ENCODE results near the gene COX6A2. TPM values are rescaled to one million over a fixed set of nuclear protein-coding genes. Genes with fewer than 3 reads are reported as not detected.

Gene COX6A2
- total RNA-seq, 2 experiments from 2014 or later: not detected

DNA sequence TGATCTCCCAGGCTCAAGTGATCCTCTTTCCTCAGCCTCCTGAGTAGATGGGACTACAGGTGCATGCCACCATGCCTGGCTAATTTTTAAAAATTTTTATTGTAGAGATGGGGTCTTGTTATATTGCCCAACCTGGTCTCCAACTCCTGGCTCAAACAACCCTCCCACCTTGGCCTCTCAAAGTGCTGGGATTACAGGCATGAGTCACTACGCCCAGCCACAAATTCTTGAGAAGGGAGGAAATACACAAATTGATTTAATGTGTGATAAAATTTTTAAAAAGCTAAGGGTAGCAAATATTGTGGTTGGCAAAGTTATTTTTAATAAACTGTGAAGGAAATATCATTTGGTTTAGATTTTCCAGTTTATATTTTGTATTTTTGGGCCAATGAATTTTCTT is 25.5 kb downstream of the COX6A2 start:
- peaks cover 11% of the 10 kb centered on the region for H3K4me1 ChIP-seq (ENCODE audit: insufficient read depth, low read length)
- DNase-seq: no peak
- peaks cover 2% of the 10 kb centered on the region for H3K9me3 Mint-ChIP-seq
- intact Hi-C loops (cut with DNase I, micrococcal nuclease): loop anchor here in 1 of 2 experiments (10.0 kb wide), 1 partner anchor 158 kb away; no protein-coding TSS in a partner anchor
- H3K27ac Mint-ChIP-seq: no peak overlapping the region
- no peaks in the 10 kb centered on the region for H3K36me3 Mint-ChIP-seq (ENCODE audit: low read depth)
- ATAC-seq (ENCODE audit: poor library complexity): no peak
- POLR2A ChIA-PET: no interaction called here
- peaks cover 0 to 14% of the 10 kb centered on the region in 2 experiments for H3K9me3 ChIP-seq (ENCODE audit: control insufficient read depth in 1 of 2, insufficient read depth in 1 of 2, low read length in 2 of 2)
- H3K4me3 ChIP-seq (ENCODE audit: low read length): no peak overlapping the region
- no peaks in the 10 kb centered on the region for H3K36me3 ChIP-seq (ENCODE audit: insufficient read depth, low read length)
- H3K27me3 Mint-ChIP-seq: no peaks in the 10 kb centered on the region
- no peak overlapping the region for H3K27ac ChIP-seq (ENCODE audit: low read depth in 1 of 2, low read length in 2 of 2)
- no peak overlapping the region for H3K4me3 Mint-ChIP-seq
- H3K27me3 ChIP-seq (ENCODE audit: control insufficient read depth in 1 of 2, insufficient read depth in 2 of 2, low read length in 2 of 2): no peaks in the 10 kb centered on the region
- TF ChIP-seq, protein P1, sequence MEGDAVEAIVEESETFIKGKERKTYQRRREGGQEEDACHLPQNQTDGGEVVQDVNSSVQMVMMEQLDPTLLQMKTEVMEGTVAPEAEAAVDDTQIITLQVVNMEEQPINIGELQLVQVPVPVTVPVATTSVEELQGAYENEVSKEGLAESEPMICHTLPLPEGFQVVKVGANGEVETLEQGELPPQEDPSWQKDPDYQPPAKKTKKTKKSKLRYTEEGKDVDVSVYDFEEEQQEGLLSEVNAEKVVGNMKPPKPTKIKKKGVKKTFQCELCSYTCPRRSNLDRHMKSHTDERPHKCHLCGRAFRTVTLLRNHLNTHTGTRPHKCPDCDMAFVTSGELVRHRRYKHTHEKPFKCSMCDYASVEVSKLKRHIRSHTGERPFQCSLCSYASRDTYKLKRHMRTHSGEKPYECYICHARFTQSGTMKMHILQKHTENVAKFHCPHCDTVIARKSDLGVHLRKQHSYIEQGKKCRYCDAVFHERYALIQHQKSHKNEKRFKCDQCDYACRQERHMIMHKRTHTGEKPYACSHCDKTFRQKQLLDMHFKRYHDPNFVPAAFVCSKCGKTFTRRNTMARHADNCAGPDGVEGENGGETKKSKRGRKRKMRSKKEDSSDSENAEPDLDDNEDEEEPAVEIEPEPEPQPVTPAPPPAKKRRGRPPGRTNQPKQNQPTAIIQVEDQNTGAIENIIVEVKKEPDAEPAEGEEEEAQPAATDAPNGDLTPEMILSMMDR (IDR thresholded peaks at IDR 0.05): no peak
- no peaks in the 10 kb centered on the region for H3K4me1 Mint-ChIP-seq (ENCODE audit: low read depth)
- CTCF ChIA-PET: no interaction called here

DNA sequence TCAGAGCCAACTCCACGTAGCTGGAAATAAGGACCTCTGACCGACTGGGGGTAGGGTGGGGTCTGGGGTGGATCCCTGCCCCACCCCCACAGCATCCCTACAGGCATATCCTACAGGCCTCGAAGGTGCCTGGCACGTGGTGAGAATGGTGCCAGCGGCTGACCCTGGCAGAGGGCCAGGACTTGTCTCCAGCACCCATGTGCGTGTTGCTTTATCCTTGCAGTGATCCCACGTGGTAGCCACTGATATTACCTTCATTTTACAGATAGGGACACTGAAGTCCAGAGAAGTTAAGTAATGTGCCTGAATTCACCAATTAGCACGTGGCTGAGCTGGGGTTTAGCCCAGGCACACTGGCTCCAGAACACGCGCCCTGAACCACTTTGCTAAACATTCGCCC is 26.7 kb downstream of the COX6A2 start:
- POLR2A ChIA-PET: no interaction called here

DNA sequence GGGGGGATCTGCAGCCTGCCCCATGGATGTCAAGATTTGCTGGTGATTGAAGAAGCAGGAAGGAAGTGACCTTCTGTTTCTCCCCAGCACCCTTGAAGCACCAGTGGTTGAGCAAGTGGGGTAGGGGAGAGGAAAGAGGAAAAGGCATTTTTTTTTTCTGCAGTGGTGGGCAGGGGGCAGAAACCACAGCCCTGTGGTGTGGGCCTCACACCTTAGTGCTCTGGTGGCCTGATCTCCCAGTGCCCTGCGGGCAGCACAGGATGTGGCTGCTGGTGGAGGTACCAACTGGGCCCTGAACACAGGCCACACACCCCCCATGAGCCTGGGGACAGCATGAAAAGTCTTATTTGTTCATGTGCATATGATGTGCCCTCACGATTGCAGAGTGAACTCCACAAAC is 28.0 kb downstream of the COX6A2 start:
- no peak overlapping the region for H3K27ac ChIP-seq (ENCODE audit: low read depth in 1 of 2, low read length in 2 of 2)
- peaks cover 2% of the 10 kb centered on the region for H3K9me3 Mint-ChIP-seq
- H3K36me3 Mint-ChIP-seq (ENCODE audit: low read depth): no peaks in the 10 kb centered on the region
- H3K4me3 ChIP-seq (ENCODE audit: low read length): no peak overlapping the region
- no peaks in the 10 kb centered on the region for H3K4me1 Mint-ChIP-seq (ENCODE audit: low read depth)
- intact Hi-C loops (cut with DNase I, micrococcal nuclease): loop anchor here in 1 of 2 experiments (10.0 kb wide), 1 partner anchor 155 kb away; no protein-coding TSS in a partner anchor
- peaks cover 0 to 14% of the 10 kb centered on the region in 2 experiments for H3K9me3 ChIP-seq (ENCODE audit: control insufficient read depth in 1 of 2, insufficient read depth in 1 of 2, low read length in 2 of 2)
- no peak for ATAC-seq (ENCODE audit: poor library complexity)
- H3K27ac Mint-ChIP-seq: no peak overlapping the region
- H3K27me3 ChIP-seq (ENCODE audit: control insufficient read depth in 1 of 2, insufficient read depth in 2 of 2, low read length in 2 of 2): no peaks in the 10 kb centered on the region
- peak in 1 of 14 experiments; percentile 48 for DNase-seq
- POLR2A ChIA-PET: no interaction called here
- H3K4me1 ChIP-seq (ENCODE audit: insufficient read depth, low read length): peaks cover 11% of the 10 kb centered on the region
- H3K36me3 ChIP-seq (ENCODE audit: insufficient read depth, low read length): no peaks in the 10 kb centered on the region
- CTCF ChIA-PET: no interaction called here
- H3K27me3 Mint-ChIP-seq: no peaks in the 10 kb centered on the region
- TF ChIP-seq, protein P1 (IDR thresholded peaks at IDR 0.05): no peak
- no peak overlapping the region for H3K4me3 Mint-ChIP-seq

More for the DNA sequence above, 26.7 kb downstream of the COX6A2 start:
- no peaks in the 10 kb centered on the region for H3K4me1 Mint-ChIP-seq (ENCODE audit: low read depth)
- H3K9me3 Mint-ChIP-seq: peaks cover 2% of the 10 kb centered on the region
- no peak overlapping the region for H3K4me3 Mint-ChIP-seq
- DNase-seq: no peak
- no peak overlapping the region for H3K4me3 ChIP-seq (ENCODE audit: low read length)
- no peaks in the 10 kb centered on the region for H3K36me3 ChIP-seq (ENCODE audit: insufficient read depth, low read length)
- peaks cover 11% of the 10 kb centered on the region for H3K4me1 ChIP-seq (ENCODE audit: insufficient read depth, low read length)
- no peaks in the 10 kb centered on the region for H3K36me3 Mint-ChIP-seq (ENCODE audit: low read depth)
- H3K27ac Mint-ChIP-seq: no peak overlapping the region
- peaks cover 0 to 14% of the 10 kb centered on the region in 2 experiments for H3K9me3 ChIP-seq (ENCODE audit: control insufficient read depth in 1 of 2, insufficient read depth in 1 of 2, low read length in 2 of 2)
- no peaks in the 10 kb centered on the region for H3K27me3 Mint-ChIP-seq
- TF ChIP-seq, protein P1 (IDR thresholded peaks at IDR 0.05): no peak
- CTCF ChIA-PET: no interaction called here
- H3K27me3 ChIP-seq (ENCODE audit: control insufficient read depth in 1 of 2, insufficient read depth in 2 of 2, low read length in 2 of 2): no peaks in the 10 kb centered on the region
- no peak for ATAC-seq (ENCODE audit: poor library complexity)
- no peak overlapping the region for H3K27ac ChIP-seq (ENCODE audit: low read depth in 1 of 2, low read length in 2 of 2)
- intact Hi-C loops (cut with DNase I, micrococcal nuclease): loop anchor here in 1 of 2 experiments (10.0 kb wide), 1 partner anchor 157 kb away; no protein-coding TSS in a partner anchor
